HEK293T (cell line): ENCODE results near the gene OR2A1.
"Not testable (repeated sequence)": the region's sequence is repeated elsewhere in the genome, so short reads cannot be mapped to it uniquely, and the experiment has no call there.

Experiments used
- ARNT ChIP-seq: fragments of 450-650 bp; IDR thresholded peaks from 2 replicates; pipeline ENCODE4 v1.6.1; 2017; ENCODE audit warnings: mild to moderate bottlenecking
- BHLHE40 ChIP-seq: fragments of 450-650 bp; IDR thresholded peaks from 2 replicates; pipeline ENCODE4 v1.6.1; 2016; ENCODE audit warnings: mild to moderate bottlenecking, moderate library complexity, borderline replicate concordance
- CTBP1 ChIP-seq: fragments of 450-650 bp; IDR thresholded peaks from 2 replicates; pipeline ENCODE4 v1.6.1; 2016; ENCODE audit warnings: borderline replicate concordance
- ELF4 ChIP-seq: fragments of 450-650 bp; IDR thresholded peaks from 2 replicates; pipeline ENCODE4 v1.6.1; 2017; ENCODE audit warnings: antibody characterized with exemption
- FOXK2 ChIP-seq: fragments of 450-650 bp; IDR thresholded peaks from 2 replicates; pipeline ENCODE4 v1.6.1; 2016; ENCODE audit warnings: mild to moderate bottlenecking
- FOXM1 ChIP-seq: fragments of 450-650 bp; IDR thresholded peaks from 2 replicates; pipeline ENCODE4 v1.6.1; 2017; ENCODE audit warnings: mild to moderate bottlenecking, borderline replicate concordance
- HDGF ChIP-seq: fragments of 450-650 bp; IDR thresholded peaks from 2 replicates; pipeline ENCODE4 v1.6.1; 2017; ENCODE audit warnings: antibody characterized with exemption, borderline replicate concordance
- L3MBTL2 ChIP-seq: fragments of 450-650 bp; conservative IDR thresholded peaks from 2 replicates; pipeline ENCODE4 v1.6.1; 2016; ENCODE audit warnings: mild to moderate bottlenecking
- LEF1 ChIP-seq: fragments of 450-650 bp; IDR thresholded peaks from 2 replicates; pipeline ENCODE4 v1.6.1; 2017; ENCODE audit warnings: mild to moderate bottlenecking, borderline replicate concordance
- NFRKB ChIP-seq: fragments of 450-650 bp; IDR thresholded peaks from 2 replicates; pipeline ENCODE4 v1.6.1; 2016; ENCODE audit warnings: mild to moderate bottlenecking, moderate library complexity
- PKNOX1 ChIP-seq: fragments of 450-650 bp; IDR thresholded peaks from 2 replicates; pipeline ENCODE4 v1.6.1; 2016
- SP1 ChIP-seq: fragments of 450-650 bp; IDR thresholded peaks from 2 replicates; pipeline ENCODE4 v1.6.1; 2017
- SUZ12 ChIP-seq: fragments of 450-650 bp; IDR thresholded peaks from 2 replicates; pipeline ENCODE4 v1.6.1; 2016; ENCODE audit warnings: mild to moderate bottlenecking
- TARDBP ChIP-seq: fragments of 450-650 bp; IDR thresholded peaks from 2 replicates; pipeline ENCODE4 v1.6.1; 2016

GRCh38 chr7:144367250-144367649 lies 55.0 kb downstream of the OR2A1 start:
- not testable (repeated sequence) for TF ChIP-seq L3MBTL2, PKNOX1, SUZ12, FOXK2, BHLHE40, CTBP1, SP1, ELF4, TARDBP, NFRKB, ARNT, FOXM1, HDGF, LEF1
